ENCODE measurements around the gene PPCDC.

PPCDC gene

GRCh38 chr15:75016431-75016830, 7.0 kb upstream of the PPCDC start:
- DNase-seq, result no peak

- DNase-seq, result no peak
Observed at GRCh38 chr15:75019916-75020315, 3.5 kb upstream of the PPCDC start.

GRCh38 chr15:75021341-75021740, 2.0 kb upstream of the PPCDC start:
- no peak for DNase-seq

- DNase-seq, result no peak
Observed at GRCh38 chr15:75022783-75023180, 608 bp upstream of the PPCDC start.

GRCh38 chr15:75023872-75024636, 664 bp downstream of the PPCDC start:
- no peak for DNase-seq

- no peak for DNase-seq
Observed at GRCh38 chr15:75025107-75025506, 1.7 kb downstream of the PPCDC start.

- DNase-seq, result no peak
Observed at GRCh38 chr15:75025548-75026260, 2.3 kb downstream of the PPCDC start.

- no peak for DNase-seq
Observed at GRCh38 chr15:75027551-75027950, 4.2 kb downstream of the PPCDC start.

- DNase-seq, result no peak
Observed at GRCh38 chr15:75028991-75029377, 5.6 kb downstream of the PPCDC start.

- peak; percentile 82 for DNase-seq
Observed at GRCh38 chr15:75029378-75030022, 6.1 kb downstream of the PPCDC start.

GRCh38 chr15:75030023-75030413, 6.6 kb downstream of the PPCDC start:
- no peak for DNase-seq

GRCh38 chr15:75030424-75030823, 7.0 kb downstream of the PPCDC start:
- DNase-seq, result no peak

- no peak for DNase-seq
Observed at GRCh38 chr15:75031848-75032247, 8.5 kb downstream of the PPCDC start.

- DNase-seq, result no peak
Observed at GRCh38 chr15:75032395-75032794, 9.0 kb downstream of the PPCDC start.

- no peak for DNase-seq
Observed at GRCh38 chr15:75033809-75034208, 10.4 kb downstream of the PPCDC start.

- DNase-seq, result no peak
Observed at GRCh38 chr15:75034615-75035014, 11.2 kb downstream of the PPCDC start.

- no peak for DNase-seq
Observed at GRCh38 chr15:75036212-75036616, 12.8 kb downstream of the PPCDC start.

GRCh38 chr15:75037685-75038084, 14.3 kb downstream of the PPCDC start:
- DNase-seq, result no peak

GRCh38 chr15:75038231-75038630, 14.8 kb downstream of the PPCDC start:
- DNase-seq, result no peak

- DNase-seq, result no peak
Observed at GRCh38 chr15:75042730-75043508, 19.5 kb downstream of the PPCDC start.

- DNase-seq, result peak; percentile 98
Observed at GRCh38 chr15:75043509-75044257, 20.3 kb downstream of the PPCDC start.

GRCh38 chr15:75044258-75044878, 21.0 kb downstream of the PPCDC start:
- no peak for DNase-seq

Data from fibroblast of skin of abdomen (primary cell).